Kidney (tissue), 14 donors: ENCODE measurements around the gene ZNF606. TPM values are rescaled to one million over a fixed set of nuclear protein-coding genes. Genes with fewer than 3 reads are reported as not detected.
"Not testable (repeated sequence)": the region's sequence is repeated elsewhere in the genome, so short reads cannot be mapped to it uniquely, and the experiment has no call there.

Experiments used
- DNase-seq, 5 donors: peaks; one replicate each; pipeline ENCODE4 v3.0.0-alpha.2; 2013 to 2020
- FAIRE-seq: peaks from 2 replicates; lab custom pipeline; 2012; peaks lifted over from hg19 to GRCh38; lab: Jason Lieb, UNC
- H3K27ac ChIP-seq, 2 donors: one replicate each; pipeline ENCODE4 v1.7.0; 2013; ENCODE audit warnings: low read depth in 2 of 2, low read length in 2 of 2, inconsistent platforms in 1 of 2
- H3K27me3 ChIP-seq: one replicate; pipeline ENCODE4 v1.7.1; 2013; ENCODE audit warnings: low read length, inconsistent platforms; ENCODE audit not compliant: control insufficient read depth, insufficient read depth
- H3K36me3 ChIP-seq, 3 donors: one replicate each; pipeline versions ENCODE4 v1.7.0 to v1.7.1; 2013; ENCODE audit warnings: low read length in 3 of 3, control low read depth in 1 of 3, inconsistent platforms in 1 of 3; ENCODE audit not compliant: insufficient read depth in 3 of 3, control insufficient read depth in 2 of 3
- H3K4me1 ChIP-seq, 3 donors: one replicate each; pipeline versions ENCODE4 v1.7.0 to v1.7.1; 2013; ENCODE audit warnings: low read length in 3 of 3, inconsistent platforms in 1 of 3, low read depth in 1 of 3; ENCODE audit not compliant: control insufficient read depth in 2 of 3, insufficient read depth in 2 of 3
- H3K4me3 ChIP-seq, 3 donors: one replicate each; pipeline versions ENCODE4 v1.7.0 to v1.8.1; 2013; ENCODE audit warnings: low read length in 3 of 3, control low read depth in 1 of 3, inconsistent platforms in 1 of 3
- H3K9ac ChIP-seq, 3 donors: one replicate each; pipeline versions ENCODE4 v1.7.0 to v1.7.1; 2013; ENCODE audit warnings: low read length in 3 of 3, control low read depth in 1 of 3, inconsistent platforms in 1 of 3
- H3K9me3 ChIP-seq, 3 donors: one replicate each; pipeline versions ENCODE4 v1.7.0 to v1.7.1; 2013; ENCODE audit warnings: low read length in 3 of 3, control low read depth in 1 of 3, inconsistent platforms in 1 of 3; ENCODE audit not compliant: control insufficient read depth in 2 of 3, insufficient read depth in 1 of 3
- intact Hi-C: fragments of 100-400 bp; cut with DNase I; formaldehyde crosslinking; loops from one replicate; pipeline ENCODE4 v1.11.1; 2022
- polyA plus RNA-seq: library from polyadenylated mRNA; stranded (reverse); fragments of 350-450 nt; fragmentation: Illumina TruSeq; extraction: RNeasy Lipid Tissue Mini Kit (QIAGEN cat#74804); gene quantifications from one replicate; pipeline ENCODE4 v1.2.3, GENCODE V29; 2014; ENCODE audit warnings: low read depth, low replicate concordance; ENCODE audit not compliant: insufficient read depth
- total RNA-seq: library from RNA; stranded (reverse); fragmentation: NEBNext Ultra II Directional; extraction: Animal tissue kit (Norgen Biotek cat#: 25700); gene quantifications from one replicate; pipeline ENCODE4 v1.2.1, GENCODE V29; 2021
- TF ChIP-seq, protein P1 (sequence below): IDR thresholded peaks from 3 replicates; pipeline ENCODE4 v1.5.1; 2012; ENCODE audit warnings: mild to moderate bottlenecking, moderate library complexity, borderline replicate concordance; ENCODE audit not compliant: insufficient read depth; ENCODE audit errors: extremely low read depth
- donor health status: control.
- donor health status: control.
- donor health status: control.
- donor health status: control.
- donor health status: control.
- donor health status: DM: yes; HTN: yes; CAD: no.
- donor health status: Normal renal cell carcinoma (clear cell type).

The ZNF606 gene
- total and polyA plus RNA-seq, 2 donors from 2014 or later = 7.2 to 23.0 TPM

DNA sequence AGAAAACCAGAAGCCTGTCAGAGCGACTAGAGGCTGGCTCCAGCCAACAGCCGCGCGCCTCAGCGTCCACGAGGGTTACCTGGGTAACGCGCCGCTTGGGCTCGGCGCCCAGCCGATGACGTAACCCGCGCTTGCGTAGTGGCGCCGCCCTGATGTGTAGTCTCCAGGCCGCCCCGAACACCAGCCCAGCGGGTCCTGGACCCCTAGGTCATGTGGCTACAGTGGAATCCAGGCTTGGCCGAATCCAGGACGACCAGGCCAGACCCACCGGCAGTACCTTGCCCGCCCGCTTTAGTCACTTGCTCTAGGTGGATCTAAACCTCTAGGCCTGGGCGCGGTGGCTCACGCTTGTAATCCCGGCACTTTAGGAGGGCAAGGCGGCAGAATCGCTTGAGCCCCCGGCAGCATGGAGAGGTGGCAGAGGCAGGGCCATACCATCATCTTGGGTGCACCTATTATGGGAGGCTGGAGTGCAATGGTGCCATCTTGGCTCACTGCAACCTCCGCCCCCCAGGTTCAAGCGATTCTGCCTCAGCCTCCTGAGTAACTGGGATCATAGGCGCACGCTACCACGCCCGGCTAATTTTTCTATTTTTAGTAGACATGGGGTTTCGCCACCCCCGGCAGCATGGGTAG is 7.2 kb upstream of the ZNF606 start:
- TF ChIP-seq, protein P1, sequence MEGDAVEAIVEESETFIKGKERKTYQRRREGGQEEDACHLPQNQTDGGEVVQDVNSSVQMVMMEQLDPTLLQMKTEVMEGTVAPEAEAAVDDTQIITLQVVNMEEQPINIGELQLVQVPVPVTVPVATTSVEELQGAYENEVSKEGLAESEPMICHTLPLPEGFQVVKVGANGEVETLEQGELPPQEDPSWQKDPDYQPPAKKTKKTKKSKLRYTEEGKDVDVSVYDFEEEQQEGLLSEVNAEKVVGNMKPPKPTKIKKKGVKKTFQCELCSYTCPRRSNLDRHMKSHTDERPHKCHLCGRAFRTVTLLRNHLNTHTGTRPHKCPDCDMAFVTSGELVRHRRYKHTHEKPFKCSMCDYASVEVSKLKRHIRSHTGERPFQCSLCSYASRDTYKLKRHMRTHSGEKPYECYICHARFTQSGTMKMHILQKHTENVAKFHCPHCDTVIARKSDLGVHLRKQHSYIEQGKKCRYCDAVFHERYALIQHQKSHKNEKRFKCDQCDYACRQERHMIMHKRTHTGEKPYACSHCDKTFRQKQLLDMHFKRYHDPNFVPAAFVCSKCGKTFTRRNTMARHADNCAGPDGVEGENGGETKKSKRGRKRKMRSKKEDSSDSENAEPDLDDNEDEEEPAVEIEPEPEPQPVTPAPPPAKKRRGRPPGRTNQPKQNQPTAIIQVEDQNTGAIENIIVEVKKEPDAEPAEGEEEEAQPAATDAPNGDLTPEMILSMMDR = no peak
- Histone ChIP-seq H3K36me3 (peaks cover 4 to 8% (median 4%) of the 10 kb centered on the region in 3 donors), H3K4me1 (peaks cover 0 to 6% (median 0%) of the 10 kb centered on the region in 3 donors), H3K9ac (peak overlapping the region in 2 of 3 donors; percentile 3 to 94), H3K27ac (peak overlapping the region; percentile 63 to 90), H3K9me3 (peaks cover 0 to 4% (median 0%) of the 10 kb centered on the region in 3 donors), H3K4me3 (peak overlapping the region; percentile 22 to 74 (median 58)), H3K27me3 (no peaks in the 10 kb centered on the region)
- DNase-seq = peak; percentile 95 to 98 (median 97)
- intact Hi-C loops = no loop called here
- FAIRE-seq = no peak

DNA sequence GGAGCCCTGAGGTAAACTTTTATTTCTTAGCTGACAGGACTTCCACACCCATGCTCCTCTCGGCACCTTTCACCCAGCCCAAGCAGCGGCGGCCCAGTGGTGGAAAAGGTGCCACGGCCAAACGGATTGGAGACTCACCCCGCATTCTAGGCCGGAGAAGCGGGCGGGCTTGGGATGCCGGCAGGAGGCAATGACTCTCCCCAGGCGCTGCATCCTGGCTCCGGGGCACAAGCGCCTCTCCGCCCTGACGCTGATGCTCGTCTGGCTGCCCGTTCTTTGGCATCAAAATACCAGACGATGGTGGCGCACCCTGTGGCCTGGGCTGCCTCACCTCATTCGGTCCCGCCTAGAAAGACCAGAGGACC is 6.7 kb upstream of the ZNF606 start:
- peaks cover 0 to 9% (median 0%) of the 10 kb centered on the region in 3 donors for H3K4me1 ChIP-seq
- H3K27ac ChIP-seq = peak overlapping the region; percentile 37 to 90
- intact Hi-C loops = no loop called here
- peaks cover 0 to 4% (median 0%) of the 10 kb centered on the region in 3 donors for H3K9me3 ChIP-seq
- TF ChIP-seq, protein P1 = no peak
- H3K4me3 ChIP-seq = peak overlapping the region in 2 of 3 donors; percentile 22 to 74
- DNase-seq (no peak), FAIRE-seq (no peak)
- H3K9ac ChIP-seq = peak overlapping the region in 1 of 3 donors; percentile 94
- no peaks in the 10 kb centered on the region for H3K27me3 ChIP-seq
- peaks cover 4 to 8% (median 5%) of the 10 kb centered on the region in 3 donors for H3K36me3 ChIP-seq

DNA sequence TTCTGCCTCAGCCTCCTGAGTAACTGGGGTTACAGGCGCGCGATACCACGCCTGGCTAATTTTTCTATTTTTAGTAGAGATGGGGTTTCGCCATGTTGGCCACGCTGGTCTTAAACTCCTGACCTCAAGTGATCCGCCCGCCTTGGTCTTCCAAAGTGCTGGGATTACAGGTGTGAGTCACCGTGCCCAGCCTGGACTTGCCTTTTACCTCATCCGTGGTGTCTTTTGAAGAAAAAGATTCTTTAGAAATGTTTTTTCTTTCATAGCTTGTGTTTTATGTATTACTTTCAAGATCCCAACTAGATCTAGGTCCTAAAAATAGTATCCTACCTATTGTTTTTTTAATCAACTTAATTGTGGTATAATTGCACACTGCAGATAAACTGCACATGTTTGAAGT is 6.3 kb upstream of the ZNF606 start:
- peak overlapping the region in 1 of 2 donors; percentile 37 for H3K27ac ChIP-seq
- H3K4me1 ChIP-seq = peaks cover 0 to 13% (median 0%) of the 10 kb centered on the region in 3 donors
- H3K9me3 ChIP-seq, H3K36me3 ChIP-seq, FAIRE-seq, H3K27me3 ChIP-seq, intact Hi-C loops, DNase-seq: not testable (repeated sequence)
- H3K4me3 ChIP-seq = peak overlapping the region in 1 of 3 donors; percentile 74
- peak overlapping the region in 1 of 3 donors; percentile 5 for H3K9ac ChIP-seq

DNA sequence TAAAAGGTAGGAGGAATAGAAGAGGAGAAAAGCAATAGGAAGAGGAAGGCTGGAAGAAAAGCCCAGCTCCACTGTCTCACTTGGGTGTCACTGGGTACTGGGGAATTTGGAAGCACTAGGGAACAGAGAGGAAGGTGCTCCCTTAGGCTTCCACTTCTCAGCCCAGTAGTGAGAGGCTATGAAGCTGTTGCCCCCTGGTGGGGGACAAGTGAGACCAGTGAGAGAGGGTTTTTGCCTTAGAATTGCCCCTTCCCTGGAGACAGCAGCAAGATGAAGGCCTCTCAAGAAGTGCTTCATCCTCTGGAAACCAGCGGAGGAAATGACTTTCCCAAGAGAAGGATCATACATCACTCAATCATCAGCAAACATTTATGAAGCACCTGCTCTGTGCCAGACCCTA is 4.7 kb upstream of the ZNF606 start:
- Histone ChIP-seq H3K4me3 (no peak overlapping the region), H3K9me3 (peaks cover 0 to 7% (median 0%) of the 10 kb centered on the region in 3 donors), H3K4me1 (peaks cover 0 to 15% (median 0%) of the 10 kb centered on the region in 3 donors), H3K27ac (no peak overlapping the region), H3K36me3 (peaks cover 7 to 8% (median 8%) of the 10 kb centered on the region in 3 donors), H3K27me3 (no peaks in the 10 kb centered on the region), H3K9ac (no peak overlapping the region)
- intact Hi-C loops = no loop called here
- TF ChIP-seq, protein P1 = no peak
- DNase-seq = no peak
- no peak for FAIRE-seq
